GM21619 (cell line): ENCODE results near the gene LRCH2.

Experiments
- ATAC-seq: cut with Tn5 transposase; IDR thresholded peaks from one replicate; pipeline ENCODE4 v1.9.1; 2021; ENCODE audit not compliant: unreplicated experiment

Gene LRCH2

GRCh38 chrX:115067812-115068211, 166.1 kb downstream of the LRCH2 start:
- no peak for ATAC-seq

- ATAC-seq, result no peak
These were observed 168.6 kb downstream of the LRCH2 start for GRCh38 chrX:115065304-115065703.
